GM12872 (cell line): Measurements from ENCODE around the gene ESPNL.

Source experiments
- TF ChIP-seq, protein P1 (sequence below): IDR thresholded peaks from 3 replicates; pipeline ENCODE4 v1.5.1; 2011; ENCODE audit warnings: low read depth, mild to moderate bottlenecking, low read length, moderate library complexity; ENCODE audit not compliant: insufficient read depth

The ESPNL gene

DNA sequence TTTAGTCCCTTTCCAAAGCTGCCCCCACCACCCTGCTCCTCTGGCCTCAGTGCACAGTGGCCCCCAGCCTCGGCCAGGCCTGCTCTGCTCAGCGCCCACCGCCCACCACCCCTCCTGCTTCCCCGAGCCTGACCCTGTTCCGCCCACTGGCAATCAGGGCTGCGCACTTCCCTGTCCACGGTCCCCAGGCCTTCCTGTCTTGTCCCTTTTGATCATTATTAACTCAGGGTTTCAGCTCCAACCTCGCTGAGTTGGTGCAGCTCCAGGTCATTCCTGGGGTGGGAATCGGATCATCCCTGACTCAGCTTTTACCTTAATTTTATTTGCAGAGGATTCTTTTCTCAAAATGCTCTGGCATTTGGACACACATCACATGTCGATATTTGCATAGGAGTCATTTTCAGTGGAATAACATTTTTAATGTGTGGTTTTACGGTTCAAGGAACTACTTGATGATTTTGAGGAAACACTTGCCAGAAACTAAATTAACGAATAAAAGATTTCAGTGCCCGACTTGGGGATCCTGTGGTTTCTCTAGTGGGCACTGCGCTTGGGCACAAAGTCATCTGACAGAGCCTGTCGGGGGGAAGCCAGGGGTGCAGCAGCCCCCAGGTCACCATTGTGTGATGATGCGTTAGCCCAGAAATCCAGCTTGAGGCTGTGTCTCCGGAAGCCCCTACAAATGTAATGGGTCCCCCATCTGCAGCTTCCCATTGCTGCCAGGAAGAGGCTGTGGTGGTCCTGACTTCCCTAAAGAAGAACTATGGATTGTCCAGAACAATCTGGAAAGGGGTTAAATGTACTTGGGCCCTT is 1.0 kb upstream of the ESPNL start:
- TF ChIP-seq, protein P1, sequence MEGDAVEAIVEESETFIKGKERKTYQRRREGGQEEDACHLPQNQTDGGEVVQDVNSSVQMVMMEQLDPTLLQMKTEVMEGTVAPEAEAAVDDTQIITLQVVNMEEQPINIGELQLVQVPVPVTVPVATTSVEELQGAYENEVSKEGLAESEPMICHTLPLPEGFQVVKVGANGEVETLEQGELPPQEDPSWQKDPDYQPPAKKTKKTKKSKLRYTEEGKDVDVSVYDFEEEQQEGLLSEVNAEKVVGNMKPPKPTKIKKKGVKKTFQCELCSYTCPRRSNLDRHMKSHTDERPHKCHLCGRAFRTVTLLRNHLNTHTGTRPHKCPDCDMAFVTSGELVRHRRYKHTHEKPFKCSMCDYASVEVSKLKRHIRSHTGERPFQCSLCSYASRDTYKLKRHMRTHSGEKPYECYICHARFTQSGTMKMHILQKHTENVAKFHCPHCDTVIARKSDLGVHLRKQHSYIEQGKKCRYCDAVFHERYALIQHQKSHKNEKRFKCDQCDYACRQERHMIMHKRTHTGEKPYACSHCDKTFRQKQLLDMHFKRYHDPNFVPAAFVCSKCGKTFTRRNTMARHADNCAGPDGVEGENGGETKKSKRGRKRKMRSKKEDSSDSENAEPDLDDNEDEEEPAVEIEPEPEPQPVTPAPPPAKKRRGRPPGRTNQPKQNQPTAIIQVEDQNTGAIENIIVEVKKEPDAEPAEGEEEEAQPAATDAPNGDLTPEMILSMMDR, result no peak

GRCh38 chr2:238099714-238100048 is 459 bp upstream of the ESPNL start:
- TF ChIP-seq, protein P1, result no peak

DNA sequence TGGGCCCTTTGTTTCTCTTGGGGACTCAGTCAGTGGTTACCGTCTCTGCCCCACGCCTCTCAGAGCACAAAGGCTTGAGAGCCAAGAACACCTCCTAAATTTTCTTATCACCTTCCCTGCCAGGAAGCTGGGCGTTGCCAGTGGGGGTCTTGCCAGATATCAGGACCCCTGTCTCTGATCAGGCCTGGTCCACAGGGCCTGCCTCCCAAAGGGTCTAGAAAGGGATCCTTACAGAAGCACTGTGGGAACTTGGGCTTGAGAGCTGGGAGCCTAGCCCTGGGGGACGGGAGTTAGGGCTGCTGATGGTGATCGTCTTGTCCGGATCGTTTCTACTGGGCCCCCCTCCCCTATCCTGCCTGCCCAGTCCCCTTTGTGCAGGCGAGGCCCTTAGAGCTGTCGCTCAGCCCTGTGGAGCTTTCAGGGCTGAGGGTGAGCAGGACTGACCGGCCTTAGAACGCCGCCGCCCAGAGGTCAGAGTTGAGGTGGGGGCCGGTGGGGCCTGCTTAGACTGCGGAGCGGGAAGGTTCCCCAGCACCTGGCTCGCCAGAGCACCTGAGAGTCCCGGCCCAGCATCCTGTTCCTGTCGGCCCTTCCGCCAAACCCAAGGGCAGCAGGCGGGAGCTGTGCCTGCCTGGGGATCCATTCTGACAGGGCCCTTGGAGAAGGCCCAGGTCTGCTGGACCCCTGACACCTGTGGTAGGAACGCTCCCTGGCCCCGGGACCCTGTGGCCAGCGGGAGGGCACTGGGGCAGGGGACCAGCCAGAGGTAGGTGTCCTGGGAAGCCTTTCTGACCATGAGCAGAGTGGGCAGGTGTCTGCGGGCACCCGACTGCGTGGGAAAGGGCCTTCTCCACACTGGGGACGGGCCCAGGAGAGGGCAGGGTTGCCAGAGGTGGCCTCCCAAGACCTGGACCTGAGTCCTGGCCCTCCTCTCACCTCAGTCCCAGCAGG is 956 bp downstream of the ESPNL start:
- TF ChIP-seq, protein P1, result no peak

GRCh38 chr2:238101891-238102841 is 2.0 kb downstream of the ESPNL start:
- TF ChIP-seq, protein P1, result no peak

DNA sequence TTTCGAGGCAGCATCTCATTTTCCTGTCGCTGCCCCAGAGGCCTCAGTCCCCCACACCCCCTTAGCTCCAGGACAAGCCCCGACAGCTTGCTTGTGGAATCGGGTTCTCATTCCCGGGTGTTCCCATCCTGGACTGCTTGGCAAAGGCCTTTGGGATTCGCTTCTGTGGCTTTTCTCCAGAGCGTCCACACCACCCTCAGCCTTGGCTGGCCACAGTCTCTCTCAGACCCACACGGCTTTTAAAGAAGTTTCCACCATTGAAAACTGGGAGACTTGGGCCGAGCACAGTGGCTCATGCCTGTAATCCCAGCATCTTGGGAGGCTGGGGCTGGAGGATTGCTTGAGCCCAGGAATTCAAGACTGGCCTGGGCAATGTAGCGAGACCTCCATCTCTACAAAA is 2.7 kb downstream of the ESPNL start:
- TF ChIP-seq, protein P1, result no peak

GRCh38 chr2:238103465-238104225 is 3.5 kb downstream of the ESPNL start:
- TF ChIP-seq, protein P1, result no peak
